Keratinocyte (primary cell): ENCODE data around the gene GINS2.

Experiments used
- EZH2 ChIP-seq: IDR thresholded peaks from one replicate; pipeline ENCODE4 v1.6.1; 2012; ENCODE audit warnings: inconsistent platforms, mild to moderate bottlenecking, low read length, moderate library complexity
- TF ChIP-seq, protein P1 (sequence below), 3 experiments: IDR thresholded peaks in 1 of 3; conservative IDR thresholded peaks in 1 of 3; optimal IDR thresholded peaks in 1 of 3; 2 replicates in 2 of 3; 3 replicates in 1 of 3; pipeline versions ENCODE3 to v1.5.1; 2011; ENCODE audit warnings: low read length in 3 of 3, mild to moderate bottlenecking in 3 of 3, moderate library complexity in 2 of 3, control low read depth in 1 of 3, inconsistent platforms in 1 of 3; ENCODE audit not compliant: insufficient read depth in 2 of 3; ENCODE audit errors: extremely low read depth in 1 of 3

DNA sequence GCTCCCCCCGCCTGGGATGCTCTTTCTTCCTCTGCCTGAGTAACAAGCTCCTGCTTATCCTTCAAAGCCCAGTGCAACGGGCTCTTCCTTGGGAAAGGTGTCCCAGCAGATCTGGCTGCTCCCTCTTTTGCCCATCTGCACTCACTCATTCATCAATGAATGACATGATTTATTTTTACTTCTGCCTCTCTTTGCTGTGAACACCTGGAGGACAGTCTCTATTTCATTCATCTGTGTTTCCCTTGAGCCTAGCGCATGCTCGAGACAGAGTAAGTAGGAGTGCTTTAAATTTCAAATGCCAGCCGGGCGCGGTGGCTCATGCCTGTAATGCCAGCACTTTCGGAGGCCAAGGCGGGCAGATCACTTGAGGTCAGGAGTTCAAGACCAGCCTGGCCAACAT is 22.0 kb upstream of the GINS2 start:
- TF ChIP-seq, protein P1, sequence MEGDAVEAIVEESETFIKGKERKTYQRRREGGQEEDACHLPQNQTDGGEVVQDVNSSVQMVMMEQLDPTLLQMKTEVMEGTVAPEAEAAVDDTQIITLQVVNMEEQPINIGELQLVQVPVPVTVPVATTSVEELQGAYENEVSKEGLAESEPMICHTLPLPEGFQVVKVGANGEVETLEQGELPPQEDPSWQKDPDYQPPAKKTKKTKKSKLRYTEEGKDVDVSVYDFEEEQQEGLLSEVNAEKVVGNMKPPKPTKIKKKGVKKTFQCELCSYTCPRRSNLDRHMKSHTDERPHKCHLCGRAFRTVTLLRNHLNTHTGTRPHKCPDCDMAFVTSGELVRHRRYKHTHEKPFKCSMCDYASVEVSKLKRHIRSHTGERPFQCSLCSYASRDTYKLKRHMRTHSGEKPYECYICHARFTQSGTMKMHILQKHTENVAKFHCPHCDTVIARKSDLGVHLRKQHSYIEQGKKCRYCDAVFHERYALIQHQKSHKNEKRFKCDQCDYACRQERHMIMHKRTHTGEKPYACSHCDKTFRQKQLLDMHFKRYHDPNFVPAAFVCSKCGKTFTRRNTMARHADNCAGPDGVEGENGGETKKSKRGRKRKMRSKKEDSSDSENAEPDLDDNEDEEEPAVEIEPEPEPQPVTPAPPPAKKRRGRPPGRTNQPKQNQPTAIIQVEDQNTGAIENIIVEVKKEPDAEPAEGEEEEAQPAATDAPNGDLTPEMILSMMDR (optimal IDR thresholded peaks at IDR 0.05 in 1 of 3, IDR thresholded peaks at IDR 0.05 in 1 of 3, conservative IDR thresholded peaks at IDR 0.05 in 1 of 3; ENCODE audit: extremely low read depth in 1 of 3, insufficient read depth in 2 of 3, low read length in 3 of 3), result no peak
- no peak for TF ChIP-seq EZH2
